Measurements from ENCODE around the gene TRAPPC14. TPM values are rescaled to one million over a fixed set of nuclear protein-coding genes. Genes with fewer than 3 reads are reported as not detected.
A peak's percentile ranks its signal among the peaks of the same experiment; 100 is the strongest.
"Not testable (repeated sequence)": the region's sequence is repeated elsewhere in the genome, so short reads cannot be mapped to it uniquely, and the experiment has no call there.

TRAPPC14 gene
- total RNA-seq, 4 donors from 2014 or later = 11.1 to 21.1 (median 11.8) TPM

- intact Hi-C loops (cut with DNase I) = loop anchor here (5.0 kb wide), 1 partner anchor 154 kb away; the partner anchor contains the start of gene AZGP1
- no peaks in the 10 kb centered on the region for H3K36me3 ChIP-seq
- H3K4me1 ChIP-seq = peaks cover 6 to 14% of the 10 kb centered on the region in 2 donors
- TF ChIP-seq CTCF (IDR thresholded peaks at IDR 0.05) = peak; percentile 59 to 95 (median 78)
- TF ChIP-seq POLR2A (IDR thresholded peaks at IDR 0.05) = no peak
- H3K4me3 ChIP-seq (replicated peaks in 1 of 3) = no peak overlapping the region
- no peak overlapping the region for H3K27ac ChIP-seq
- no peaks in the 10 kb centered on the region for H3K27me3 ChIP-seq
- WGBS, 2 donors = 14 to 17% methylated on average over 24 of the region's 24 CpGs
- no peaks in the 10 kb centered on the region for H3K9me3 ChIP-seq
- peak; percentile 71 to 81 for DNase-seq
Measured at GRCh38 chr7:100130608-100131453, 27.7 kb downstream of the TRAPPC14 start.

GRCh38 chr7:100130220-100130607 is 28.3 kb downstream of the TRAPPC14 start:
- H3K9me3 ChIP-seq; DNase-seq; H3K27ac ChIP-seq; H3K27me3 ChIP-seq; H3K36me3 ChIP-seq; H3K4me3 ChIP-seq (replicated peaks in 1 of 3): not testable (repeated sequence)
- intact Hi-C loops (cut with DNase I) = loop anchor here (5.0 kb wide), 1 partner anchor 153 kb away; the partner anchor contains the start of gene AZGP1
- 100% methylated on average over 1 of the region's 1 CpG for WGBS, 2 donors
- H3K4me1 ChIP-seq = peaks cover 6 to 20% of the 10 kb centered on the region in 2 donors

GRCh38 chr7:100128637-100128963 is 29.9 kb downstream of the TRAPPC14 start:
- intact Hi-C loops (cut with DNase I) = loop anchor here (5.0 kb wide), 1 partner anchor 36 kb away; no protein-coding TSS in a partner anchor

GRCh38 chr7:100127866-100128636 is 30.5 kb downstream of the TRAPPC14 start:
- intact Hi-C loops (cut with DNase I) = loop anchor here (5.0 kb wide), 1 partner anchor 36 kb away; no protein-coding TSS in a partner anchor
- DNase-seq = no peak
- WGBS, 2 donors = 8 to 10% methylated on average over 19 to 26 of the region's 37 CpGs

More at GRCh38 chr7:100128637-100128963, 29.9 kb downstream of the TRAPPC14 start:
- Histone ChIP-seq H3K4me3 (replicated peaks in 1 of 3) (no peak overlapping the region), H3K27me3 (no peaks in the 10 kb centered on the region), H3K4me1 (peaks cover 6 to 22% of the 10 kb centered on the region in 2 donors), H3K9me3 (no peaks in the 10 kb centered on the region), H3K27ac (no peak overlapping the region), H3K36me3 (no peaks in the 10 kb centered on the region)
- TF ChIP-seq CTCF (IDR thresholded peaks at IDR 0.05) (no peak), POLR2A (IDR thresholded peaks at IDR 0.05) (no peak)
- WGBS, 2 donors = 47 to 75% methylated on average over 1 of the region's 1 CpG
- no peak for DNase-seq

More at GRCh38 chr7:100127866-100128636, 30.5 kb downstream of the TRAPPC14 start:
- peaks cover 6 to 22% of the 10 kb centered on the region in 2 donors for H3K4me1 ChIP-seq
- no peaks in the 10 kb centered on the region for H3K36me3 ChIP-seq
- peak overlapping the region; percentile 93 to 100 (median 97) for H3K27ac ChIP-seq
- peak overlapping the region; percentile 86 to 99 (median 93) for H3K4me3 ChIP-seq (replicated peaks in 1 of 3)
- TF ChIP-seq POLR2A (IDR thresholded peaks at IDR 0.05) = no peak
- TF ChIP-seq CTCF (IDR thresholded peaks at IDR 0.05) = no peak
- H3K27me3 ChIP-seq = no peaks in the 10 kb centered on the region
- H3K9me3 ChIP-seq = no peaks in the 10 kb centered on the region

All from thyroid gland (tissue), 4 donors.